ENCODE measurements around the gene PSMB10. TPM values are rescaled to one million over a fixed set of nuclear protein-coding genes. Genes with fewer than 3 reads are reported as not detected.

PSMB10 gene
- total and polyA plus RNA-seq, 2 of the 4 experiments (the other 2 are of a cell fraction): 28.7 to 36.7 TPM

DNA sequence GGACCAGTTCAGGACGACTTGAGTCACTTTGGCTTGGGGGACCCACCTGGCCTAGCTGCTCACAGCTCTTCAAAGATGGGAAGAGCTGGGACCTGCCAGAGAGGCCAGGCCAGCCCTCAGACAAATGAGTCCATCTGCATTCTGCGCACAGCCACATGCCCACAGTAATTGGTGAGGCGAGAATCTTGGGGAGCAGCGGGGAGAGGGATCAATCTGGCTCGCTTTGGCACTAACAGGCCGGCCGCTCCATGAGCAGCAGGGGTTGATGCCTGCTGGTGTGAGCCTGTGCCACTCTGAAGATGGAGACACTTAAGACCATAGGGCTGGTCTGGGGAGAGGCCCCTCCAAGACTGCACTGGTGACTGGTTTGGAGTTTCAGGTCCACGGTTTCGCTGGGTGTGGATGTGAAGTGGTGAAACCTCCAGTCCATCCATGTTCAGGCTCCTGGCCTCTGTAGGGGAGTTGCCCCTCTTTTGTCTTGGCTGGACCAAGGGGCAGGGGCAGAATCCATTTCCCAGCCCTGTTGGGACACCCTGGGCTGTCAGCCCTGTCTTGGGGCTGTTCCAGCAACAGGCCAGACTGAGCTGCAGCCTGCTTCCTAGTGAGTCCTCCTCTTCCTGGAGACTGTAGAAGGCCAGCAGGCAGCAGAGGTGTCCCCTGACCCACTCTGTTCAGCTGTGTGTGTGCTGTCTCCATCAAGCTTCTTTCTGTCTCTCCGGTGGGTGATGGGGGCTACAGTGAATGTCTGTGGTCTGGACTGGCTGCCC lies 12.3 kb downstream of the PSMB10 start:
- Histone ChIP-seq H3K9ac (ENCODE audit: low read depth, low read length) (no peak overlapping the region), H2AK9ac (replicated peaks; ENCODE audit: low read depth, low read length, poor library complexity) (no peak overlapping the region), H3K18ac (ENCODE audit: low read depth, low read length) (no peak overlapping the region), H3K9me3 (ENCODE audit: control insufficient read depth, insufficient read depth, low read length) (no peaks in the 10 kb centered on the region), H3K4me3 (ENCODE audit: insufficient read depth, low read depth, low read length) (no peak overlapping the region), H2BK15ac (ENCODE audit: low read depth, low read length) (no peak overlapping the region), H4K20me1 (ENCODE audit: insufficient read depth, low read length) (peaks cover 66% of the 10 kb centered on the region), H3K4me1 (ENCODE audit: control insufficient read depth, insufficient read depth, low read length) (no peaks in the 10 kb centered on the region), H3K14ac (replicated peaks; ENCODE audit: low read depth, low read length) (no peak overlapping the region), H2BK5ac (ENCODE audit: low read depth, low read length, poor library complexity, severe bottlenecking) (no peak overlapping the region), H2BK120ac (ENCODE audit: low read depth, low read length) (no peak overlapping the region), H2AK5ac (ENCODE audit: low read depth, low read length) (no peak overlapping the region), H3K27ac (ENCODE audit: insufficient read depth, low read length) (no peak overlapping the region), H3K4ac (ENCODE audit: low read depth, low read length) (no peak overlapping the region), H3K23ac (ENCODE audit: low read depth, low read length) (no peak overlapping the region), H3K36me3 (ENCODE audit: control insufficient read depth, insufficient read depth, low read length) (peaks cover 27% of the 10 kb centered on the region), H4K91ac (ENCODE audit: insufficient read depth, low read depth, low read length) (no peak overlapping the region), H4K8ac (ENCODE audit: low read depth in 2 of 2, low read length in 2 of 2) (no peak overlapping the region), H2BK20ac (ENCODE audit: low read depth, low read length) (no peak overlapping the region), H3K27me3 (ENCODE audit: control insufficient read depth, insufficient read depth, low read length) (no peaks in the 10 kb centered on the region), H3K56ac (ENCODE audit: extremely low read depth, insufficient read depth, low read length) (no peak overlapping the region), H4K5ac (ENCODE audit: low read depth, low read length) (no peak overlapping the region), H3K9me1 (ENCODE audit: insufficient read depth, low read length) (peaks cover 6% of the 10 kb centered on the region), H3K79me1 (ENCODE audit: low read depth in 1 of 2, low read length in 2 of 2) (peaks cover 12 to 59% of the 10 kb centered on the region in 2 experiments), H2AFZ (replicated peaks; ENCODE audit: low read length, poor library complexity) (no peak overlapping the region), H3K4me2 (ENCODE audit: low read depth, low read length) (no peak overlapping the region)
- in situ Hi-C loops (cut with MboI; ENCODE audit: low sequenced_read_pairs): no loop called here
- dilution Hi-C loops (cut with HindIII; ENCODE audit: low sequenced_read_pairs, unreplicated experiment): no loop called here
- ChIA-PET CTCF (interaction anchor here (0.6 to 0.9 kb wide), 2 partner anchors 42 to 403 kb away, joined by 3 to 8 read pairs; no protein-coding TSS in a partner anchor), POLR2A (ENCODE audit: unreplicated experiment) (interaction anchor here (1.0 kb wide), 1 partner anchor 8 kb away, joined by 3 read pairs; no protein-coding TSS in a partner anchor)
- TF ChIP-seq MXI1 (IDR thresholded peaks at IDR 0.05; ENCODE audit: borderline replicate concordance, low read depth, low read length): no peak
- no peak for TF ChIP-seq FOS (IDR thresholded peaks at IDR 0.05; ENCODE audit: low read depth, low read length)
- TF ChIP-seq, protein P1, sequence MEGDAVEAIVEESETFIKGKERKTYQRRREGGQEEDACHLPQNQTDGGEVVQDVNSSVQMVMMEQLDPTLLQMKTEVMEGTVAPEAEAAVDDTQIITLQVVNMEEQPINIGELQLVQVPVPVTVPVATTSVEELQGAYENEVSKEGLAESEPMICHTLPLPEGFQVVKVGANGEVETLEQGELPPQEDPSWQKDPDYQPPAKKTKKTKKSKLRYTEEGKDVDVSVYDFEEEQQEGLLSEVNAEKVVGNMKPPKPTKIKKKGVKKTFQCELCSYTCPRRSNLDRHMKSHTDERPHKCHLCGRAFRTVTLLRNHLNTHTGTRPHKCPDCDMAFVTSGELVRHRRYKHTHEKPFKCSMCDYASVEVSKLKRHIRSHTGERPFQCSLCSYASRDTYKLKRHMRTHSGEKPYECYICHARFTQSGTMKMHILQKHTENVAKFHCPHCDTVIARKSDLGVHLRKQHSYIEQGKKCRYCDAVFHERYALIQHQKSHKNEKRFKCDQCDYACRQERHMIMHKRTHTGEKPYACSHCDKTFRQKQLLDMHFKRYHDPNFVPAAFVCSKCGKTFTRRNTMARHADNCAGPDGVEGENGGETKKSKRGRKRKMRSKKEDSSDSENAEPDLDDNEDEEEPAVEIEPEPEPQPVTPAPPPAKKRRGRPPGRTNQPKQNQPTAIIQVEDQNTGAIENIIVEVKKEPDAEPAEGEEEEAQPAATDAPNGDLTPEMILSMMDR (conservative IDR thresholded peaks at IDR 0.05; ENCODE audit: low read depth, low read length): no peak
- TF ChIP-seq MAFK (IDR thresholded peaks at IDR 0.05; ENCODE audit: low read depth, low read length): no peak
- no peak for TF ChIP-seq RFX5 (IDR thresholded peaks at IDR 0.05; ENCODE audit: low read depth, low read length)
- TF ChIP-seq POLR2A (IDR thresholded peaks at IDR 0.05; ENCODE audit: low read depth, low read length): no peak
- no peak for TF ChIP-seq MAZ (IDR thresholded peaks at IDR 0.05; ENCODE audit: borderline replicate concordance, low read depth, low read length)
- TF ChIP-seq NFE2L2 (IDR thresholded peaks at IDR 0.05; ENCODE audit: low read depth, low read length): no peak
- no peak for TF ChIP-seq BHLHE40 (IDR thresholded peaks at IDR 0.05; ENCODE audit: low read depth, low read length)
- TF ChIP-seq CEBPB (IDR thresholded peaks at IDR 0.05; ENCODE audit: low read depth, low read length): no peak
- ATAC-seq (ENCODE audit: low read depth) (no peak), DNase-seq (no peak)
- 96% methylated on average over 4 of the region's 10 CpGs; no CpG with 5 or more reads in 1 of the 2 experiments for WGBS, 2 experiments (ENCODE audit: extremely low coverage in 2 of 2, insufficient read length in 1 of 2)
- no TSS peak for BruUV-seq (replicated peaks)
- intact Hi-C loops (cut with micrococcal nuclease): no loop called here

Data from IMR-90 (cell line).